ENCODE results near the gene RASSF8.

DNA sequence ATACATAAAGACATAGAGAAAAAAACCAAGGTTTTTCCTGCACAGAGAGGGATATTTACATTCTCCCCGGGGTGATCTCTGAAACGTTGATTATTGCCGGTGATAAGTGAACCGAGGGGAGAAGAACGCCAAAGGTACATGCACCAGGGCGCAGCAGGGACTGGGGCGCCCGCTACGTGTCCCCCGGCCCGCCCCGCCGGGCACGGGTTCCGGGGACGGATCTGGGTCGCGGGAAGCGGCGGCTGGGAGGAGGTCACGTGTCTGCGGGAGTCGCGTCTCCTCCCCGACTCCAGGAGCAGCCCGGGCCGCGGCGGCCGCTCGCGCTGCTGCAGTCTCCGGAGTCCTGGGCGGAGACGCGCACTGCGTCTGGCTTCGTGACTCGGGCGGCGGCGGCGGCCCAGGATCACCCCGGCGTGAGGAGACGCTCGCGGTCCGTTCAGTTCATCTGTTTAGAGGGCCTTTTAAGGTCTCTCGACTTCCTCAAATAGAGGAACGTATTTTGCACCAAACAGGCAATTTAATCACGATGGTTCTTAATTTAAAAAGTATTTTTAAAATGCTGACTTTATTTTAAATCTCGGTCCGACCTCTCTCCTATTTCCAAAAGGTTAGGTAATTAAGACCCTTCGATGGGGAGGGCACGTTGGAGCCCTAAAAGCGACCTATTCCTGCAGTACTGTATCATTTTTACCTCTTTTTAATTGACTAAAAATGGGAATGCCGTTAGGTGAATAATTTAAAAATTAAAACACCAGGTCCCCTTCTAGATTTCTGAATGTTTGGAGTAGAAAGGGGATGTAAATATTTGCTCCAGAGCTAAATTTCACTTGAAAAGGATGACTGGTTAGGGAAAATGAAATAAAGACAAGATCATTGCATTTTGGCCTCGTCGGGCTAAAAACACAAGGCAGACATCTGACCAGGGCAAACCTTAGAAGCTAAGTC lies 168.1 kb downstream of the RASSF8 start:
- no peak for TF ChIP-seq EZH2 (IDR thresholded peaks at IDR 0.05; ENCODE audit: insufficient read depth, low read length)
- no peak for TF ChIP-seq CTCF (IDR thresholded peaks at IDR 0.05; ENCODE audit: insufficient read depth, low read depth, low read length)
